Cardiac muscle cell (in vitro differentiated cells and primary cell): ENCODE results near the gene SNX15. TPM values are rescaled to one million over a fixed set of nuclear protein-coding genes. Genes with fewer than 3 reads are reported as not detected.

Source experiments
- DNase-seq, 2 donors: peaks; one replicate each; pipeline versions ENCODE4 v3.0.0 to v3.0.0-alpha.2; 2010 to 2017; ENCODE audit warnings: low read depth in 1 of 2, low spot score in 1 of 2
- H3K27ac ChIP-seq: fragments of 200-600 bp; sonication (generic); 2 replicates; pipeline ENCODE4 v1.5.1; 2016
- H3K27me3 ChIP-seq: fragments of 200-600 bp; sonication (generic); 2 replicates; pipeline ENCODE4 v1.6.0; 2016; ENCODE audit warnings: control low read depth
- H3K36me3 ChIP-seq: fragments of 200-600 bp; sonication (generic); 2 replicates; pipeline ENCODE4 v1.5.1; 2016; ENCODE audit warnings: control low read depth
- H3K4me1 ChIP-seq: fragments of 200-600 bp; sonication (generic); 2 replicates; pipeline ENCODE4 v1.8.1; 2017; ENCODE audit warnings: low read depth, mild to moderate bottlenecking, mixed run types
- H3K4me3 ChIP-seq: fragments of 200-600 bp; sonication (generic); 2 replicates; pipeline ENCODE4 v1.5.1; 2016; ENCODE audit warnings: mild to moderate bottlenecking
- H3K9me3 ChIP-seq: fragments of 200-600 bp; sonication (generic); 2 replicates; pipeline ENCODE4 v1.5.1; 2017; ENCODE audit warnings: low read depth, mild to moderate bottlenecking, control low read depth
- CTCF ChIP-seq: IDR thresholded peaks from 2 replicates; pipeline ENCODE4 v1.5.1; 2012; ENCODE audit warnings: low read depth, mild to moderate bottlenecking, low read length
- polyA plus RNA-seq: library from polyadenylated mRNA; unstranded; fragments of >200 nt; fragmentation: Nextera tagmentation; extraction: Ambion mirVana; gene quantifications from 2 replicates; pipeline ENCODE4 v1.2.1, GENCODE V29; 2016
- total RNA-seq: library from RNA; depleted of rRNA; stranded (reverse); fragments of >200 nt; gene quantifications from 2 replicates; pipeline ENCODE4 v1.2.3, GENCODE V29; 2016

SNX15 gene
- total and polyA plus RNA-seq, 2 experiments from 2014 or later: 24.5 to 38.4 TPM

- TF ChIP-seq CTCF: no peak
- H3K4me3 ChIP-seq: no peak overlapping the region
- no peak for DNase-seq
These were observed 32.9 kb upstream of the SNX15 start for GRCh38 chr11:64994318-64994717.

DNA sequence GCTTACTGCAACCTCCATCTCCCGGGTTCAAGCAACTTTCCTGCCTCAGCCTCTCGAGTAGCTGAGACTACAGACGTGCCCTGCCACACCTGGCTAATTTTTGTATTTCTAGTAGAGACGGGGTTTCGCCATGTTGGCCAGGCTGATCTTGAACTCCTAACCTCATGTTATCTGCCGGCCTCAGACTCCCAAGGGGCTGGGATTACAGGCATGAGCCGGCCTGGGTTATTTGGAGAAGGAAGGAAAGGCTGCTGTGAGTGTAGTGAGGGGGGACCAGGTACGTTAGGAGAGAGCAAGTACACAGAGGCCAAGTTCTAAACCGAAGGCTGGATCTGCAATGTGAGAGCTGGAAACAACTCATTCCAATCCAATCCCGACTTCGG is 30.9 kb upstream of the SNX15 start:
- Histone ChIP-seq H3K4me1 (no peaks in the 10 kb centered on the region), H3K27ac (no peak overlapping the region), H3K36me3 (no peaks in the 10 kb centered on the region), H3K9me3 (no peaks in the 10 kb centered on the region), H3K27me3 (no peaks in the 10 kb centered on the region), H3K4me3 (no peak overlapping the region)
- TF ChIP-seq CTCF: no peak
- DNase-seq: no peak

More at GRCh38 chr11:64994318-64994717, 32.9 kb upstream of the SNX15 start:
- H3K36me3 ChIP-seq: no peaks in the 10 kb centered on the region
- no peaks in the 10 kb centered on the region for H3K27me3 ChIP-seq
- no peak overlapping the region for H3K27ac ChIP-seq
- H3K4me1 ChIP-seq: peaks cover 6% of the 10 kb centered on the region
- H3K9me3 ChIP-seq: no peaks in the 10 kb centered on the region

DNA sequence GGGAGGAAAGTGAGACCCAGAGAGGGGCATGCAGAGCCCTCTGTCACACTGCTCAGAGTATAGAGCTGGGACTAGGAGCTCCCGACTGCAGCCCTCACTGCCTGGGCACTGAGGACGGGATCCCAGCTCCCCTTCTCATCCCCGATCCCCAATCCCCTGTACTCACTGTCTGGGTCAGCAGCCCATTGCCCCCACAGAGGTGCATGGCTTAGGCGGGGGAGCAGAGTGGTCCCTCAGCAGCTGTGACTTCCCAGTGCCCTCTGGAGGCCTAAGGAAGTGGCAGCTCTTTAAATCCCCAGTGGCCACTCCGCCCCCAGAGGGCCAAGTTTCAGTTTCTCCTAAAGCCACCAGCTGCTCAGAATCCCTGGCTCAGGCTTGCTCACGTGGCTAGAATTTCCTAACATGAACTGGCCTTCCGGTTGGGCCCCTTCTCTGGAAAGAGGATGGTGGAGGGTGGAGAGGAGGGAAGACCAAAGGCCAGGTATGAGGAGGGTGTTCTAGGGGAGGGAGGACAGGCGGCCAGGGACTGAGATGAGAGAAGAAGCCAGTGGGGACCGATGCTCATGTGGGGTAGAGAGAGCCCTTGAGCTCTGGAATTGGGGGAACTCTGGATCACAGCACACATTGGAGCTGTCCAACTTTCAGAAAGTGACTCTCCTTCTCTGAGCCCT is 30.4 kb upstream of the SNX15 start, which contains the start of gene BATF2:
Gene BATF2 (minus strand): TSS at position 262 of the 671 bp plus-strand sequence. CDS start 57 bp downstream, at position 205.
- peak; percentile 76 to 83 for DNase-seq
- Histone ChIP-seq H3K9me3 (no peaks in the 10 kb centered on the region), H3K4me3 (no peak within 1 kb of the TSS), H3K4me1 (no peaks in the 10 kb centered on the region), H3K27ac (no peak within 1 kb of the TSS), H3K36me3 (no peaks in the 10 kb centered on the region), H3K27me3 (no peaks in the 10 kb centered on the region)
- TF ChIP-seq CTCF: peak; percentile 35

- Histone ChIP-seq H3K36me3 (no peaks in the 10 kb centered on the region), H3K9me3 (no peaks in the 10 kb centered on the region), H3K27me3 (no peaks in the 10 kb centered on the region), H3K27ac (no peak overlapping the region), H3K4me1 (no peaks in the 10 kb centered on the region), H3K4me3 (no peak overlapping the region)
- DNase-seq: no peak
- TF ChIP-seq CTCF: no peak
These were observed 29.1 kb upstream of the SNX15 start for GRCh38 chr11:64998141-64998540.

- Histone ChIP-seq H3K27me3 (no peaks in the 10 kb centered on the region), H3K27ac (no peak overlapping the region), H3K36me3 (no peaks in the 10 kb centered on the region), H3K4me3 (no peak overlapping the region), H3K4me1 (no peaks in the 10 kb centered on the region), H3K9me3 (no peaks in the 10 kb centered on the region)
- no peak for TF ChIP-seq CTCF
- no peak for DNase-seq
These were observed 28.4 kb upstream of the SNX15 start for GRCh38 chr11:64998690-64999431.
